HEK293 (cell line): ENCODE results near the gene PTP4A2.

Experiments used
- CTCF ChIA-PET: fragments of 350-600 bp; formaldehyde crosslinking; extraction: SDS; loops from one replicate; lab custom pipeline; 2021; ENCODE audit warnings: antibody characterized with exemption; lab: Yijun Ruan, JAX
- POLR2A ChIA-PET: fragments of 300-600 bp; formaldehyde crosslinking; extraction: SDS; loops from one replicate; lab custom pipeline; 2020; ENCODE audit warnings: antibody characterized with exemption, inconsistent platforms; lab: Yijun Ruan, JAX
- H3K27ac ChIP-seq: fragments of 200-500 bp; sonication (Bioruptor generic); 2 replicates; pipeline ENCODE4 v1.5.1; 2014; ENCODE audit warnings: low read depth, low read length, control low read depth, inconsistent platforms; ENCODE audit errors: extremely low read depth
- H3K36me3 ChIP-seq, 2 experiments: fragments of 200-500 bp in 1 of 2; sonication (Bioruptor generic) in 1 of 2; 1 replicate in 1 of 2; 2 replicates in 1 of 2; pipeline ENCODE4 v1.5.1; 2014 to 2017; ENCODE audit warnings: inconsistent platforms in 2 of 2, low read length in 2 of 2; ENCODE audit not compliant: control insufficient read depth in 2 of 2, insufficient read depth in 1 of 2
- H3K4me1 ChIP-seq: fragments of 200-500 bp; sonication (Bioruptor generic); 2 replicates; pipeline ENCODE4 v1.5.1; 2014; ENCODE audit warnings: mild to moderate bottlenecking, low read length, inconsistent platforms; ENCODE audit not compliant: control insufficient read depth, insufficient read depth
- H3K4me3 ChIP-seq: 2 replicates; pipeline ENCODE4 v1.5.1; 2011; ENCODE audit warnings: low read depth, mild to moderate bottlenecking, control low read depth, low read length, moderate library complexity
- H3K9me3 ChIP-seq: fragments of 200-500 bp; sonication (Bioruptor generic); 2 replicates; pipeline ENCODE4 v1.5.1; 2014; ENCODE audit warnings: low read depth, low read length, inconsistent platforms; ENCODE audit not compliant: control insufficient read depth, insufficient read depth
- AEBP2 ChIP-seq: fragments of 450-650 bp; formaldehyde crosslinking; IDR thresholded peaks from 2 replicates; pipeline ENCODE4 v1.5.1; 2016; ENCODE audit warnings: missing biosample characterization, missing genetic modification characterization, borderline replicate concordance
- PRDM1 ChIP-seq: fragments of 450-650 bp; formaldehyde crosslinking; IDR thresholded peaks from 2 replicates; pipeline ENCODE4; 2016; ENCODE audit warnings: missing biosample characterization, missing genetic modification characterization
- YY1 ChIP-seq: fragments of 450-650 bp; formaldehyde crosslinking; IDR thresholded peaks from 2 replicates; pipeline ENCODE4 v1.5.1; 2018; ENCODE audit warnings: missing biosample characterization, missing genetic modification characterization
- ZBTB48 ChIP-seq: fragments of 450-650 bp; formaldehyde crosslinking; IDR thresholded peaks from 2 replicates; pipeline ENCODE4 v1.5.1; 2016; ENCODE audit warnings: missing biosample characterization, missing genetic modification characterization
- ZNF121 ChIP-seq: fragments of 450-650 bp; formaldehyde crosslinking; IDR thresholded peaks from 2 replicates; pipeline ENCODE4 v1.5.1; 2016; ENCODE audit warnings: missing biosample characterization, missing genetic modification characterization
- ZNF132 ChIP-seq: fragments of 450-650 bp; formaldehyde crosslinking; IDR thresholded peaks from 2 replicates; pipeline ENCODE4 v1.5.1; 2017; ENCODE audit warnings: missing biosample characterization, missing genetic modification characterization, borderline replicate concordance
- ZNF133 ChIP-seq: fragments of 450-650 bp; formaldehyde crosslinking; IDR thresholded peaks from 2 replicates; pipeline ENCODE4 v1.5.1; 2016; ENCODE audit warnings: missing biosample characterization, missing genetic modification characterization
- ZNF23 ChIP-seq: fragments of 450-650 bp; formaldehyde crosslinking; IDR thresholded peaks from 2 replicates; pipeline ENCODE4 v1.5.1; 2016; ENCODE audit warnings: missing biosample characterization, missing genetic modification characterization, borderline replicate concordance
- ZNF292 ChIP-seq: fragments of 450-650 bp; formaldehyde crosslinking; IDR thresholded peaks from 2 replicates; pipeline ENCODE4 v1.5.1; 2016; ENCODE audit warnings: low read depth, missing biosample characterization, missing genetic modification characterization, borderline replicate concordance
- ZNF394 ChIP-seq: fragments of 450-650 bp; formaldehyde crosslinking; IDR thresholded peaks from 2 replicates; pipeline ENCODE4 v1.5.1; 2016; ENCODE audit warnings: missing biosample characterization, missing genetic modification characterization, mild to moderate bottlenecking, moderate library complexity, borderline replicate concordance
- ZNF416 ChIP-seq: fragments of 450-650 bp; formaldehyde crosslinking; IDR thresholded peaks from 2 replicates; pipeline ENCODE4 v1.5.1; 2016; ENCODE audit warnings: missing biosample characterization, missing genetic modification characterization
- ZNF48 ChIP-seq: fragments of 450-650 bp; formaldehyde crosslinking; IDR thresholded peaks from 2 replicates; pipeline ENCODE4 v1.5.1; 2016; ENCODE audit warnings: missing biosample characterization, missing genetic modification characterization
- ZNF664 ChIP-seq: fragments of 450-650 bp; formaldehyde crosslinking; IDR thresholded peaks from 2 replicates; pipeline ENCODE4 v1.5.1; 2016; ENCODE audit warnings: missing biosample characterization, missing genetic modification characterization
- ZNF843 ChIP-seq: fragments of 450-650 bp; formaldehyde crosslinking; IDR thresholded peaks from 2 replicates; pipeline ENCODE4 v1.5.1; 2016; ENCODE audit warnings: missing biosample characterization, missing genetic modification characterization
- TF ChIP-seq, protein P1 (sequence below): fragments of 450-650 bp; formaldehyde crosslinking; IDR thresholded peaks from 2 replicates; pipeline ENCODE4 v1.5.1; 2017; ENCODE audit warnings: missing biosample characterization, missing genetic modification characterization

PTP4A2 gene

DNA sequence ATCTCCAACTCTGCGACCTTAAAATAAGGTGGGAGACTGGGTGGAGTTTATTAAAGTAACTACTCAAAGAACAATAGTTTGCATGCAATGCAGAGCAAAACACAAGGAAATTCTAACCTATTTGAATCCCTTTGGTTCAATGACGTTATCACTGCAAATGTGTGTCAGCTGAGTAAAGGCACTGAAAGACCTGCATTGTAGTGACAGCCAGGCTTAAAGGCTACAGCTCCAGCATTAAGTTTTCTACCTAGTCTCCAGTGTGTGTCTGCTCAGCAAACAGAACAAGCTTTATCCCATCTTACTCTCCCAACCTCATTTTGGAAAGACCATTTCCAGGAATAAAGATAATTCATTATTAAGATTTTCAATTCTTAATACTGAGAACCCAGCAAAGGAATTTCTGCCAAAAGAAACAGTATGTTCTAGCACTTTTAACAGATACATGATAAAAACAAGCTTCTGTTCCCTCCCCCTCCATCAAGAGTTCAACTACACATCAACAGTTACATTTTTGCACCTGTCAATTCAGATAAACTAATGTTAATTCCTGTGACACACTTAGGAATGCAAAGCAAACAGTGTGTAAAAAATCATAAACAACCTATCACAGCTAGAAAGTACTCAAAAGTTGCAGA lies 14.2 kb downstream of the PTP4A2 start:
- ChIA-PET POLR2A (interaction anchor here (1.1 kb wide), 1 partner anchor 14 kb away, joined by 3 read pairs; the partner anchor contains the start of gene PTP4A2), CTCF (interaction anchor here (0.5 to 0.7 kb wide), 2 partner anchors 9 to 490 kb away, joined by 3 read pairs; no protein-coding TSS in a partner anchor)
- H3K9me3 ChIP-seq: no peaks in the 10 kb centered on the region
- H3K36me3 ChIP-seq: no peaks in the 10 kb centered on the region
- no peak overlapping the region for H3K27ac ChIP-seq
- peaks cover 27% of the 10 kb centered on the region for H3K4me1 ChIP-seq
- H3K4me3 ChIP-seq: no peak overlapping the region
- TF ChIP-seq, protein P1, sequence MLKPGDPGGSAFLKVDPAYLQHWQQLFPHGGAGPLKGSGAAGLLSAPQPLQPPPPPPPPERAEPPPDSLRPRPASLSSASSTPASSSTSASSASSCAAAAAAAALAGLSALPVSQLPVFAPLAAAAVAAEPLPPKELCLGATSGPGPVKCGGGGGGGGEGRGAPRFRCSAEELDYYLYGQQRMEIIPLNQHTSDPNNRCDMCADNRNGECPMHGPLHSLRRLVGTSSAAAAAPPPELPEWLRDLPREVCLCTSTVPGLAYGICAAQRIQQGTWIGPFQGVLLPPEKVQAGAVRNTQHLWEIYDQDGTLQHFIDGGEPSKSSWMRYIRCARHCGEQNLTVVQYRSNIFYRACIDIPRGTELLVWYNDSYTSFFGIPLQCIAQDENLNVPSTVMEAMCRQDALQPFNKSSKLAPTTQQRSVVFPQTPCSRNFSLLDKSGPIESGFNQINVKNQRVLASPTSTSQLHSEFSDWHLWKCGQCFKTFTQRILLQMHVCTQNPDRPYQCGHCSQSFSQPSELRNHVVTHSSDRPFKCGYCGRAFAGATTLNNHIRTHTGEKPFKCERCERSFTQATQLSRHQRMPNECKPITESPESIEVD (tag by site-specific recombination): peak; percentile 45
- no peak for TF ChIP-seq ZNF23 (tag by site-specific recombination)

DNA sequence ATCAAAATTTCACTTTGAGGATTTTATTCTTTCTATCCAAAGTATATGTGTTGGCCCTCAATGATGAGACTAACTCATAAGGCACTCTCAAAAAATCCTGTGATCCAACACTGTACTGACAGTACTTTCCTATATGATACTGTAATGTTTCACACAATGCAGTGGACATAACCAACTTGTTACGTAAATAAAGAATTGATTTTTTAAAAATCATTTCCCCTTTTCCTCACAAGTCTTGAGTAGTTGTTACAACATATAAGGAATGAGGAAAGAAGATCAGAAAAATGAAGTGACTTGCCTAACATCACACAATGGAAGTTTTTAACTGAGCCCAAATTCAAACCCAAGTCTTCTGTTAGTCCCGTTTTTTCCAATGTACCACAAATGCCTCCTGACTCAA lies 17.2 kb downstream of the PTP4A2 start:
- TF ChIP-seq ZNF843 (tag by site-specific recombination) (no peak), AEBP2 (tag by site-specific recombination) (no peak), YY1 (tag by site-specific recombination) (no peak), ZNF121 (tag by site-specific recombination) (no peak), ZNF132 (tag by site-specific recombination) (no peak), PRDM1 (tag by site-specific recombination) (no peak), ZBTB48 (tag by site-specific recombination) (no peak), ZNF292 (no peak), ZNF23 (tag by site-specific recombination) (no peak), ZNF48 (tag by site-specific recombination) (no peak), ZNF664 (tag by site-specific recombination) (no peak), ZNF394 (no peak)
- Histone ChIP-seq H3K27ac (no peak overlapping the region), H3K9me3 (no peaks in the 10 kb centered on the region), H3K4me1 (peaks cover 16% of the 10 kb centered on the region), H3K4me3 (no peak overlapping the region), H3K36me3 (peaks cover 0 to 19% of the 10 kb centered on the region in 2 experiments; a peak in 2 of 3 replicates)
- CTCF ChIA-PET: no interaction called here
- POLR2A ChIA-PET: interaction anchor here (0.7 kb wide), 1 partner anchor 153 kb away, joined by 3 read pairs; no protein-coding TSS in a partner anchor

DNA sequence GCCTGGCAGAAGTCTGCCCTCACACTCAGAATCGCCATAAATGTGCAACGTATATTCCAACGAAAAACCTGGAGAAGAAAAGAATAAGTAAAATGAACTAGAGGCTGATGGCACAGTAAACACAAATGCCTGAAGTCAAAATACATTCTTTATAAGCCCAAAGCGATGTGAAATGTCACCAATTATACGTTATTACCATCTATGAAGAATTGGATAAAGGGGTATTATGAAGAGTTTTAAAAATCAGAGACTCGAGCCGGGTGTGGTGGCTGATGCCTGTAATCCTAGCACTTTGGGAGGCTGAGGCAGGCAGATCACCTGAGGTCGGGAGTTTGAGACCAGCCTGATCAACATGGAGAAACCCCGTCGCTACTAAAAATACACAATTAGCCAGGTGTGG lies 18.6 kb downstream of the PTP4A2 start:
- no peaks in the 10 kb centered on the region for H3K9me3 ChIP-seq
- POLR2A ChIA-PET: no interaction called here
- peaks cover 6% of the 10 kb centered on the region for H3K4me1 ChIP-seq
- no peak overlapping the region for H3K27ac ChIP-seq
- H3K4me3 ChIP-seq: no peak overlapping the region
- peaks cover 10 to 32% of the 10 kb centered on the region in 2 experiments; a peak in 2 of 3 replicates for H3K36me3 ChIP-seq
- TF ChIP-seq ZNF416 (tag by site-specific recombination) (no peak), ZNF133 (peak; percentile 96)
- TF ChIP-seq, all 188 proteins: peak for 1
- CTCF ChIA-PET: interaction anchor here (0.7 kb wide), 1 partner anchor 35 kb away, joined by 3 read pairs; no protein-coding TSS in a partner anchor
